ENCODE results near the gene EBPL.

GRCh38 chr13:49638030-49638743 is 53.1 kb downstream of the EBPL start:
- TF ChIP-seq CTCF (IDR thresholded peaks at IDR 0.05) (no peak), POLR2A (IDR thresholded peaks at IDR 0.05) (no peak)
